NCI-H1436 (cell line): ENCODE measurements around the gene LRRC41.
"Not testable (repeated sequence)": the region's sequence is repeated elsewhere in the genome, so short reads cannot be mapped to it uniquely, and the experiment has no call there.

ENCODE experiments used
- DNase-seq: peaks from one replicate; lab custom pipeline; 2025; lab: John Stamatoyannopoulos, UW

The LRRC41 gene

GRCh38 chr1:46242918-46243317 is 60.5 kb downstream of the LRRC41 start:
- no peak for DNase-seq

- DNase-seq: not testable (repeated sequence)
Measured at GRCh38 chr1:46241733-46242132, 61.7 kb downstream of the LRRC41 start.

- DNase-seq: not testable (repeated sequence)
Measured at GRCh38 chr1:46238865-46239264, 64.6 kb downstream of the LRRC41 start.

GRCh38 chr1:46236882-46237281 is 66.5 kb downstream of the LRRC41 start:
- DNase-seq: no peak

GRCh38 chr1:46231231-46231630 is 72.2 kb downstream of the LRRC41 start:
- DNase-seq: not testable (repeated sequence)
